AG09319 (cell line): ENCODE data around the gene TMEM179.

Experiments
- DNase-seq: peaks from one replicate; pipeline ENCODE4 v3.0.0-alpha.2; 2010; ENCODE audit warnings: low read depth; ENCODE audit errors: extremely low read depth
- CTCF ChIP-seq: IDR thresholded peaks from 2 replicates; pipeline ENCODE4 v1.5.1; 2011; ENCODE audit warnings: low read depth, mild to moderate bottlenecking, inconsistent platforms, low read length, moderate library complexity

Gene TMEM179

GRCh38 chr14:104564744-104565679 lies 39.6 kb downstream of the TMEM179 start:
- TF ChIP-seq CTCF = no peak

GRCh38 chr14:104563742-104564615 lies 40.6 kb downstream of the TMEM179 start:
- peak; percentile 73 for TF ChIP-seq CTCF

More at GRCh38 chr14:104564744-104565679, 39.6 kb downstream of the TMEM179 start:
- DNase-seq = no peak

GRCh38 chr14:104563191-104563741 lies 41.3 kb downstream of the TMEM179 start:
- no peak for TF ChIP-seq CTCF

More at GRCh38 chr14:104563742-104564615, 40.6 kb downstream of the TMEM179 start:
- DNase-seq = no peak

GRCh38 chr14:104562606-104563005 lies 42.0 kb downstream of the TMEM179 start:
- no peak for DNase-seq
- no peak for TF ChIP-seq CTCF

More at GRCh38 chr14:104563191-104563741, 41.3 kb downstream of the TMEM179 start:
- no peak for DNase-seq

- TF ChIP-seq CTCF = no peak
- DNase-seq = no peak
Measured at GRCh38 chr14:104561632-104562495, 42.7 kb downstream of the TMEM179 start.

- TF ChIP-seq CTCF = no peak
- no peak for DNase-seq
Measured at GRCh38 chr14:104561124-104561557, 43.4 kb downstream of the TMEM179 start.
